ENCODE results near the gene CCR9. TPM values are rescaled to one million over a fixed set of nuclear protein-coding genes. Genes with fewer than 3 reads are reported as not detected.

CCR9 gene
- total RNA-seq, 1 donor from 2014 or later, result not detected

GRCh38 chr3:45858809-45859543 is 27.4 kb upstream of the CCR9 start:
- H3K9me3 Mint-ChIP-seq (ENCODE audit: unreplicated experiment), result peaks cover 9% of the 10 kb centered on the region
- no peaks in the 10 kb centered on the region for H3K79me2 ChIP-seq (ENCODE audit: insufficient read depth, low read length)
- FAIRE-seq (no peak), DNase-seq (ENCODE audit: low read depth) (no peak)
- H3K4me3 Mint-ChIP-seq (ENCODE audit: unreplicated experiment), result no peak overlapping the region
- H3K27ac Mint-ChIP-seq (ENCODE audit: unreplicated experiment), result no peak overlapping the region
- H3K9ac ChIP-seq (ENCODE audit: low read length), result no peak overlapping the region
- no peak overlapping the region for H3K4me3 ChIP-seq (ENCODE audit: insufficient read depth, low read depth, low read length)
- no peak overlapping the region for H2AFZ ChIP-seq (ENCODE audit: low read depth, low read length)
- peaks cover 6% of the 10 kb centered on the region for H3K9me3 ChIP-seq (ENCODE audit: insufficient read depth, low read depth, low read length)
- H3K4me1 Mint-ChIP-seq (ENCODE audit: low read depth, unreplicated experiment), result no peaks in the 10 kb centered on the region
- no peaks in the 10 kb centered on the region for H3K4me1 ChIP-seq (ENCODE audit: insufficient read depth, low read length)
- H3K36me3 Mint-ChIP-seq (ENCODE audit: low read depth, unreplicated experiment), result no peaks in the 10 kb centered on the region
- H4K20me1 ChIP-seq (ENCODE audit: insufficient read depth, low read length), result no peaks in the 10 kb centered on the region
- H3K27me3 Mint-ChIP-seq (ENCODE audit: low read depth, unreplicated experiment), result peaks cover 19% of the 10 kb centered on the region
- H3K36me3 ChIP-seq (ENCODE audit: insufficient read depth, low read length), result no peaks in the 10 kb centered on the region
- H3K4me2 ChIP-seq (ENCODE audit: low read length), result no peak overlapping the region
- peaks cover 5% of the 10 kb centered on the region for H3K27me3 ChIP-seq (ENCODE audit: insufficient read depth, low read length)
- H3K27ac ChIP-seq (ENCODE audit: low read depth, low read length), result no peak overlapping the region
- TF ChIP-seq EZH2 (IDR thresholded peaks at IDR 0.05; ENCODE audit: insufficient read depth, low read length) (no peak), CTCF (IDR thresholded peaks at IDR 0.05; ENCODE audit: insufficient read depth, low read depth, low read length) (no peak)

GRCh38 chr3:45860481-45860880 is 25.9 kb upstream of the CCR9 start:
- H2AFZ ChIP-seq (ENCODE audit: low read depth, low read length), result no peak overlapping the region
- no peaks in the 10 kb centered on the region for H3K36me3 Mint-ChIP-seq (ENCODE audit: low read depth, unreplicated experiment)
- no peak overlapping the region for H3K4me3 ChIP-seq (ENCODE audit: insufficient read depth, low read depth, low read length)
- no peaks in the 10 kb centered on the region for H3K4me1 Mint-ChIP-seq (ENCODE audit: low read depth, unreplicated experiment)
- FAIRE-seq (no peak), DNase-seq (ENCODE audit: low read depth) (no peak)
- H3K4me1 ChIP-seq (ENCODE audit: insufficient read depth, low read length), result no peaks in the 10 kb centered on the region
- H4K20me1 ChIP-seq (ENCODE audit: insufficient read depth, low read length), result no peaks in the 10 kb centered on the region
- no peak overlapping the region for H3K4me3 Mint-ChIP-seq (ENCODE audit: unreplicated experiment)
- no peaks in the 10 kb centered on the region for H3K79me2 ChIP-seq (ENCODE audit: insufficient read depth, low read length)
- no peak overlapping the region for H3K4me2 ChIP-seq (ENCODE audit: low read length)
- H3K27ac Mint-ChIP-seq (ENCODE audit: unreplicated experiment), result no peak overlapping the region
- H3K9me3 ChIP-seq (ENCODE audit: insufficient read depth, low read depth, low read length), result peaks cover 6% of the 10 kb centered on the region
- H3K27ac ChIP-seq (ENCODE audit: low read depth, low read length), result no peak overlapping the region
- H3K9ac ChIP-seq (ENCODE audit: low read length), result no peak overlapping the region
- peaks cover 17% of the 10 kb centered on the region for H3K27me3 Mint-ChIP-seq (ENCODE audit: low read depth, unreplicated experiment)
- H3K27me3 ChIP-seq (ENCODE audit: insufficient read depth, low read length), result peaks cover 7% of the 10 kb centered on the region
- no peaks in the 10 kb centered on the region for H3K36me3 ChIP-seq (ENCODE audit: insufficient read depth, low read length)
- no peak for TF ChIP-seq CTCF (IDR thresholded peaks at IDR 0.05; ENCODE audit: insufficient read depth, low read depth, low read length)
- no peak for TF ChIP-seq EZH2 (IDR thresholded peaks at IDR 0.05; ENCODE audit: insufficient read depth, low read length)
- peaks cover 5% of the 10 kb centered on the region for H3K9me3 Mint-ChIP-seq (ENCODE audit: unreplicated experiment)

GRCh38 chr3:45861043-45861719 is 25.2 kb upstream of the CCR9 start:
- no peak overlapping the region for H3K27ac ChIP-seq (ENCODE audit: low read depth, low read length)
- Mint-ChIP-seq H3K27ac (ENCODE audit: unreplicated experiment) (no peak overlapping the region), H3K27me3 (ENCODE audit: low read depth, unreplicated experiment) (peaks cover 20% of the 10 kb centered on the region), H3K4me1 (ENCODE audit: low read depth, unreplicated experiment) (no peaks in the 10 kb centered on the region), H3K9me3 (ENCODE audit: unreplicated experiment) (peaks cover 5% of the 10 kb centered on the region), H3K4me3 (ENCODE audit: unreplicated experiment) (no peak overlapping the region), H3K36me3 (ENCODE audit: low read depth, unreplicated experiment) (no peaks in the 10 kb centered on the region)
- peaks cover 7% of the 10 kb centered on the region for H3K27me3 ChIP-seq (ENCODE audit: insufficient read depth, low read length)
- no peaks in the 10 kb centered on the region for H3K36me3 ChIP-seq (ENCODE audit: insufficient read depth, low read length)
- H2AFZ ChIP-seq (ENCODE audit: low read depth, low read length), result no peak overlapping the region
- H3K9ac ChIP-seq (ENCODE audit: low read length), result no peak overlapping the region
- no peak overlapping the region for H3K4me2 ChIP-seq (ENCODE audit: low read length)
- no peaks in the 10 kb centered on the region for H3K4me1 ChIP-seq (ENCODE audit: insufficient read depth, low read length)
- DNase-seq (ENCODE audit: low read depth) (no peak), FAIRE-seq (no peak)
- no peaks in the 10 kb centered on the region for H4K20me1 ChIP-seq (ENCODE audit: insufficient read depth, low read length)
- H3K79me2 ChIP-seq (ENCODE audit: insufficient read depth, low read length), result no peaks in the 10 kb centered on the region
- no peak overlapping the region for H3K4me3 ChIP-seq (ENCODE audit: insufficient read depth, low read depth, low read length)
- TF ChIP-seq EZH2 (IDR thresholded peaks at IDR 0.05; ENCODE audit: insufficient read depth, low read length) (no peak), CTCF (IDR thresholded peaks at IDR 0.05; ENCODE audit: insufficient read depth, low read depth, low read length) (no peak)
- H3K9me3 ChIP-seq (ENCODE audit: insufficient read depth, low read depth, low read length), result peaks cover 6% of the 10 kb centered on the region

Measured in astrocyte (in vitro differentiated cells and primary cell).